ENCODE results near the gene ARID3A. TPM values are rescaled to one million over a fixed set of nuclear protein-coding genes. Genes with fewer than 3 reads are reported as not detected.

ARID3A gene
- total RNA-seq, 1 experiment from 2014 or later = 5.6 TPM

GRCh38 chr19:929203-929890 is 3.5 kb downstream of the ARID3A start:
- ChIA-PET CTCF (no interaction called here), POLR2A (ENCODE audit: unreplicated experiment) (no interaction called here)
- peaks cover 3% of the 10 kb centered on the region; the same call in 1 of the 2 replicates for H3K4me1 ChIP-seq (ENCODE audit: insufficient read depth, low read length)
- H3K36me3 ChIP-seq (ENCODE audit: low read depth, low read length) = no peaks in the 10 kb centered on the region
- H3K9me2 ChIP-seq (replicated peaks; ENCODE audit: low read length) = no peaks in the 10 kb centered on the region
- no peak for DNase-seq
- H3F3A ChIP-seq (ENCODE audit: low read length, unreplicated experiment) = no peaks in the 10 kb centered on the region
- no peaks in the 10 kb centered on the region for H4K20me1 ChIP-seq (ENCODE audit: low read length)
- no peaks in the 10 kb centered on the region for H3K9me3 ChIP-seq (ENCODE audit: low read length)
- intact Hi-C loops (cut with micrococcal nuclease) = no loop called here
- BruUV-seq (replicated peaks) = no TSS peak
- H3K9ac ChIP-seq (ENCODE audit: low read length) = no peak overlapping the region
- H3K27ac ChIP-seq (ENCODE audit: low read length) = no peak overlapping the region
- H2AFZ ChIP-seq (ENCODE audit: low read length) = no peak overlapping the region
- no peak overlapping the region for H3K4me3 ChIP-seq (ENCODE audit: low read length)
- no peaks in the 10 kb centered on the region for H3K27me3 ChIP-seq (ENCODE audit: low read length)
- no peak overlapping the region for H3K4me2 ChIP-seq (ENCODE audit: low read length)
- ATAC-seq = no peak
- TF ChIP-seq EZH2 (IDR thresholded peaks at IDR 0.05; ENCODE audit: low read length, unreplicated experiment) (no peak), CTCF (conservative IDR thresholded peaks at IDR 0.05; ENCODE audit: low read depth, low read length) (no peak), EZH2phosphoT487 (IDR thresholded peaks at IDR 0.05; ENCODE audit: borderline replicate concordance, low read length) (no peak)
- 0 out of 2 replicates have a peak, but pooled peaks cover 3% of the 10 kb centered on the region for H3K79me2 ChIP-seq (ENCODE audit: low read length)

GRCh38 chr19:929891-930258 is 4.0 kb downstream of the ARID3A start:
- Histone ChIP-seq H3K4me1 (ENCODE audit: insufficient read depth, low read length) (peaks cover 8% of the 10 kb centered on the region; the same call in 1 of the 2 replicates), H3K9me3 (ENCODE audit: low read length) (no peaks in the 10 kb centered on the region), H3K27me3 (ENCODE audit: low read length) (no peaks in the 10 kb centered on the region), H3F3A (ENCODE audit: low read length, unreplicated experiment) (no peaks in the 10 kb centered on the region), H4K20me1 (ENCODE audit: low read length) (no peaks in the 10 kb centered on the region), H3K9ac (ENCODE audit: low read length) (no peak overlapping the region), H3K36me3 (ENCODE audit: low read depth, low read length) (no peaks in the 10 kb centered on the region), H3K4me2 (ENCODE audit: low read length) (no peak overlapping the region), H3K27ac (ENCODE audit: low read length) (no peak overlapping the region), H3K79me2 (ENCODE audit: low read length) (0 out of 2 replicates have a peak, but pooled peaks cover 3% of the 10 kb centered on the region), H2AFZ (ENCODE audit: low read length) (no peak overlapping the region), H3K9me2 (replicated peaks; ENCODE audit: low read length) (no peaks in the 10 kb centered on the region), H3K4me3 (ENCODE audit: low read length) (no peak overlapping the region)
- intact Hi-C loops (cut with micrococcal nuclease) = no loop called here
- DNase-seq (no peak), ATAC-seq (no peak)
- ChIA-PET CTCF (no interaction called here), POLR2A (ENCODE audit: unreplicated experiment) (no interaction called here)
- no TSS peak for BruUV-seq (replicated peaks)
- TF ChIP-seq CTCF (conservative IDR thresholded peaks at IDR 0.05; ENCODE audit: low read depth, low read length) = no peak
- no peak for TF ChIP-seq EZH2 (IDR thresholded peaks at IDR 0.05; ENCODE audit: low read length, unreplicated experiment)
- no peak for TF ChIP-seq EZH2phosphoT487 (IDR thresholded peaks at IDR 0.05; ENCODE audit: borderline replicate concordance, low read length)

GRCh38 chr19:931860-932647 is 6.2 kb downstream of the ARID3A start:
- no peak overlapping the region for H3K4me3 ChIP-seq (ENCODE audit: low read length)
- DNase-seq = no peak
- peaks cover 11% of the 10 kb centered on the region; the same call in 1 of the 2 replicates for H3K4me1 ChIP-seq (ENCODE audit: insufficient read depth, low read length)
- H3K9me3 ChIP-seq (ENCODE audit: low read length) = no peaks in the 10 kb centered on the region
- no TSS peak for BruUV-seq (replicated peaks)
- H3K27me3 ChIP-seq (ENCODE audit: low read length) = no peaks in the 10 kb centered on the region
- ChIA-PET POLR2A (ENCODE audit: unreplicated experiment) (no interaction called here), CTCF (no interaction called here)
- no peaks in the 10 kb centered on the region for H4K20me1 ChIP-seq (ENCODE audit: low read length)
- H3K36me3 ChIP-seq (ENCODE audit: low read depth, low read length) = no peaks in the 10 kb centered on the region
- no peaks in the 10 kb centered on the region for H3K79me2 ChIP-seq (ENCODE audit: low read length)
- no peak overlapping the region for H2AFZ ChIP-seq (ENCODE audit: low read length)
- H3K9me2 ChIP-seq (replicated peaks; ENCODE audit: low read length) = no peaks in the 10 kb centered on the region
- TF ChIP-seq EZH2phosphoT487 (IDR thresholded peaks at IDR 0.05; ENCODE audit: borderline replicate concordance, low read length) = no peak
- no peaks in the 10 kb centered on the region for H3F3A ChIP-seq (ENCODE audit: low read length, unreplicated experiment)
- H3K4me2 ChIP-seq (ENCODE audit: low read length) = no peak overlapping the region
- H3K9ac ChIP-seq (ENCODE audit: low read length) = no peak overlapping the region
- intact Hi-C loops (cut with micrococcal nuclease) = no loop called here
- H3K27ac ChIP-seq (ENCODE audit: low read length) = no peak overlapping the region
- ATAC-seq = no peak
